ENCODE measurements around the gene QTRT2. TPM values are rescaled to one million over a fixed set of nuclear protein-coding genes. Genes with fewer than 3 reads are reported as not detected.

The QTRT2 gene
- total and polyA plus RNA-seq, 10 of the 15 experiments (the other 5 are each of a cell fraction or from before 2014, with no cell fraction given), result 17.8 to 42.3 (median 28.7) TPM

DNA sequence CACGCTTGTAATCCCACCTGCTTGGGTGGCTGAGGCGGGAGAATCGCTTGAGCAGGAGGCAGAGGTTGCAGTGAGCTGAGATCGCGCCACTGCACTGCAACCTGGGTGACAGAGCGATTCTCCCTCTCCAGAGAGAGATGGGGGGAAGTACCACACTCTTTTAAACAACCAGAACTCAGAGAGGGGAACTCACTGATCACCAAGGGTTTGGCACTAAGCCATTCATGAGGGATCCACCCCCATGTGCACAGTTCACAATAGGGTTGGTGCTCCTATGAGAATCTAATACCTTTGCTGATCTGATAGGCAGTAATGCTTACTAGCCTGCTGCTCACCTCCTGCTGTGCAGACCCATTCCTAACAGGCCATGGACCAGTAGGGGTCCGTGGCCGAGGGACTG is 51.6 kb downstream of the QTRT2 start:
- SMC1A ChIA-PET (ENCODE audit: uncharacterized antibody, unreplicated experiment), result no interaction called here
- Histone ChIP-seq H3K9me3 (replicated peaks; ENCODE audit: control insufficient read depth, insufficient read depth, low read length) (no peaks in the 10 kb centered on the region), H3K4me3 (no peak overlapping the region), H4K20me1 (ENCODE audit: control insufficient read depth, insufficient read depth) (no peaks in the 10 kb centered on the region), H3K4me2 (ENCODE audit: control insufficient read depth, insufficient read depth) (no peak overlapping the region), H2AFZ (ENCODE audit: control insufficient read depth, low read depth, low read length) (no peak overlapping the region), H3K4me1 (ENCODE audit: control insufficient read depth, insufficient read depth, low read length) (no peaks in the 10 kb centered on the region), H3K27me3 (replicated peaks in 1 of 2; ENCODE audit: control insufficient read depth in 2 of 2, insufficient read depth in 2 of 2, low read length in 1 of 2) (no peaks in the 10 kb centered on the region; a peak in 1 of 4 replicates), H3K9ac (ENCODE audit: control insufficient read depth, insufficient read depth, low read length) (no peak overlapping the region), H3K36me3 (ENCODE audit: control insufficient read depth in 2 of 2, insufficient read depth in 2 of 2, low read length in 1 of 2) (no peaks in the 10 kb centered on the region), H3K27ac (ENCODE audit: control insufficient read depth, insufficient read depth) (no peak overlapping the region), H3K79me2 (ENCODE audit: control insufficient read depth, insufficient read depth, low read length) (no peaks in the 10 kb centered on the region)
- TF ChIP-seq NFYA (IDR thresholded peaks at IDR 0.05; ENCODE audit: borderline replicate concordance, low read depth, low read length) (no peak), YBX1 (IDR thresholded peaks at IDR 0.05) (no peak), SREBF2 (IDR thresholded peaks at IDR 0.05; ENCODE audit: low read length) (no peak), BCL11A (IDR thresholded peaks at IDR 0.05; ENCODE audit: low read depth, low read length) (no peak), BMI1 (IDR thresholded peaks at IDR 0.05; ENCODE audit: borderline replicate concordance) (no peak), SRF (IDR thresholded peaks at IDR 0.05; ENCODE audit: low read depth in 2 of 2, low read length in 2 of 2) (no peak), IKZF1 (conservative IDR thresholded peaks at IDR 0.05) (no peak), ATF7 (IDR thresholded peaks at IDR 0.05; ENCODE audit: low read depth) (no peak), ZNF274 (IDR thresholded peaks at IDR 0.05; ENCODE audit: insufficient read depth, insufficient read length) (no peak)
- TF ChIP-seq, protein P1, sequence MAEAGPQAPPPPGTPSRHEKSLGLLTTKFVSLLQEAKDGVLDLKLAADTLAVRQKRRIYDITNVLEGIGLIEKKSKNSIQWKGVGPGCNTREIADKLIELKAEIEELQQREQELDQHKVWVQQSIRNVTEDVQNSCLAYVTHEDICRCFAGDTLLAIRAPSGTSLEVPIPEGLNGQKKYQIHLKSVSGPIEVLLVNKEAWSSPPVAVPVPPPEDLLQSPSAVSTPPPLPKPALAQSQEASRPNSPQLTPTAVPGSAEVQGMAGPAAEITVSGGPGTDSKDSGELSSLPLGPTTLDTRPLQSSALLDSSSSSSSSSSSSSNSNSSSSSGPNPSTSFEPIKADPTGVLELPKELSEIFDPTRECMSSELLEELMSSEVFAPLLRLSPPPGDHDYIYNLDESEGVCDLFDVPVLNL (IDR thresholded peaks at IDR 0.05; ENCODE audit: low read depth, low read length), result no peak
- TF ChIP-seq, protein P2, sequence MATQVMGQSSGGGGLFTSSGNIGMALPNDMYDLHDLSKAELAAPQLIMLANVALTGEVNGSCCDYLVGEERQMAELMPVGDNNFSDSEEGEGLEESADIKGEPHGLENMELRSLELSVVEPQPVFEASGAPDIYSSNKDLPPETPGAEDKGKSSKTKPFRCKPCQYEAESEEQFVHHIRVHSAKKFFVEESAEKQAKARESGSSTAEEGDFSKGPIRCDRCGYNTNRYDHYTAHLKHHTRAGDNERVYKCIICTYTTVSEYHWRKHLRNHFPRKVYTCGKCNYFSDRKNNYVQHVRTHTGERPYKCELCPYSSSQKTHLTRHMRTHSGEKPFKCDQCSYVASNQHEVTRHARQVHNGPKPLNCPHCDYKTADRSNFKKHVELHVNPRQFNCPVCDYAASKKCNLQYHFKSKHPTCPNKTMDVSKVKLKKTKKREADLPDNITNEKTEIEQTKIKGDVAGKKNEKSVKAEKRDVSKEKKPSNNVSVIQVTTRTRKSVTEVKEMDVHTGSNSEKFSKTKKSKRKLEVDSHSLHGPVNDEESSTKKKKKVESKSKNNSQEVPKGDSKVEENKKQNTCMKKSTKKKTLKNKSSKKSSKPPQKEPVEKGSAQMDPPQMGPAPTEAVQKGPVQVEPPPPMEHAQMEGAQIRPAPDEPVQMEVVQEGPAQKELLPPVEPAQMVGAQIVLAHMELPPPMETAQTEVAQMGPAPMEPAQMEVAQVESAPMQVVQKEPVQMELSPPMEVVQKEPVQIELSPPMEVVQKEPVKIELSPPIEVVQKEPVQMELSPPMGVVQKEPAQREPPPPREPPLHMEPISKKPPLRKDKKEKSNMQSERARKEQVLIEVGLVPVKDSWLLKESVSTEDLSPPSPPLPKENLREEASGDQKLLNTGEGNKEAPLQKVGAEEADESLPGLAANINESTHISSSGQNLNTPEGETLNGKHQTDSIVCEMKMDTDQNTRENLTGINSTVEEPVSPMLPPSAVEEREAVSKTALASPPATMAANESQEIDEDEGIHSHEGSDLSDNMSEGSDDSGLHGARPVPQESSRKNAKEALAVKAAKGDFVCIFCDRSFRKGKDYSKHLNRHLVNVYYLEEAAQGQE (IDR thresholded peaks at IDR 0.05; ENCODE audit: low read depth, low read length), result no peak
- TF ChIP-seq, protein P3, sequence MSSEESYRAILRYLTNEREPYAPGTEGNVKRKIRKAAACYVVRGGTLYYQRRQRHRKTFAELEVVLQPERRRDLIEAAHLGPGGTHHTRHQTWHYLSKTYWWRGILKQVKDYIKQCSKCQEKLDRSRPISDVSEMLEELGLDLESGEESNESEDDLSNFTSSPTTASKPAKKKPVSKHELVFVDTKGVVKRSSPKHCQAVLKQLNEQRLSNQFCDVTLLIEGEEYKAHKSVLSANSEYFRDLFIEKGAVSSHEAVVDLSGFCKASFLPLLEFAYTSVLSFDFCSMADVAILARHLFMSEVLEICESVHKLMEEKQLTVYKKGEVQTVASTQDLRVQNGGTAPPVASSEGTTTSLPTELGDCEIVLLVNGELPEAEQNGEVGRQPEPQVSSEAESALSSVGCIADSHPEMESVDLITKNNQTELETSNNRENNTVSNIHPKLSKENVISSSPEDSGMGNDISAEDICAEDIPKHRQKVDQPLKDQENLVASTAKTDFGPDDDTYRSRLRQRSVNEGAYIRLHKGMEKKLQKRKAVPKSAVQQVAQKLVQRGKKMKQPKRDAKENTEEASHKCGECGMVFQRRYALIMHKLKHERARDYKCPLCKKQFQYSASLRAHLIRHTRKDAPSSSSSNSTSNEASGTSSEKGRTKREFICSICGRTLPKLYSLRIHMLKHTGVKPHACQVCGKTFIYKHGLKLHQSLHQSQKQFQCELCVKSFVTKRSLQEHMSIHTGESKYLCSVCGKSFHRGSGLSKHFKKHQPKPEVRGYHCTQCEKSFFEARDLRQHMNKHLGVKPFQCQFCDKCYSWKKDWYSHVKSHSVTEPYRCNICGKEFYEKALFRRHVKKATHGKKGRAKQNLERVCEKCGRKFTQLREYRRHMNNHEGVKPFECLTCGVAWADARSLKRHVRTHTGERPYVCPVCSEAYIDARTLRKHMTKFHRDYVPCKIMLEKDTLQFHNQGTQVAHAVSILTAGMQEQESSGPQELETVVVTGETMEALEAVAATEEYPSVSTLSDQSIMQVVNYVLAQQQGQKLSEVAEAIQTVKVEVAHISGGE (CRISPR knock-in tag; IDR thresholded peaks at IDR 0.05), result no peak
- POLR2A ChIA-PET, result no interaction called here
- BruUV-seq (replicated peaks), result no TSS peak
- in situ Hi-C loops (cut with MboI) (no loop called here), intact Hi-C loops (cut with micrococcal nuclease; ENCODE audit: unreplicated experiment) (no loop called here)
- DNase-seq (ENCODE audit: low read depth, low spot score), result no peak
- CTCF ChIA-PET, result no interaction called here
- 57% methylated on average over 8 of the region's 8 CpGs for WGBS (ENCODE audit: insufficient coverage, insufficient replicate concordance, low lambda C conversion rate, missing lambda C conversion rate)
- no peak for ATAC-seq
- RAD21 ChIA-PET (ENCODE audit: unreplicated experiment), result no interaction called here
- no peak for FAIRE-seq

All from GM12878 (cell line).